IMR-90 (cell line): ENCODE data around the gene CHIT1. TPM values are rescaled to one million over a fixed set of nuclear protein-coding genes. Genes with fewer than 3 reads are reported as not detected.

Experiments
- ATAC-seq: fragments of 200-7000 bp; cut with Tn5 transposase; 2 replicates; pipeline ENCODE4 v1.9.1; 2020; ENCODE audit warnings: low read depth, mild to moderate bottlenecking, moderate library complexity
- BruUV-seq: library from RNA; stranded (reverse); fragments of 400-500 nt; replicated peaks from 2 replicates; lab custom pipeline; 2021; lab: Mats Ljungman, UMichigan
- CTCF ChIA-PET: fragments of 300-600 bp; formaldehyde crosslinking; extraction: SDS; loops from one replicate; lab custom pipeline; 2021; ENCODE audit warnings: antibody characterized with exemption; lab: Yijun Ruan, JAX
- POLR2A ChIA-PET: fragments of 300-600 bp; sonication (Branson Sonifier 250); formaldehyde crosslinking; loops from one replicate; lab custom pipeline; 2022; ENCODE audit warnings: antibody characterized with exemption; ENCODE audit not compliant: unreplicated experiment; lab: Charles Lee
- DNase-seq: peaks from one replicate; pipeline ENCODE4 v3.0.0; 2013
- H2AFZ ChIP-seq: replicated peaks from 2 replicates; pipeline ENCODE3; 2013; ENCODE audit warnings: low read length, mild to moderate bottlenecking; ENCODE audit not compliant: poor library complexity
- H2AK5ac ChIP-seq: 2 replicates; pipeline ENCODE4 v1.6.1; 2013; ENCODE audit warnings: low read depth, low read length, inconsistent platforms
- H2AK9ac ChIP-seq: replicated peaks from 2 replicates; pipeline ENCODE3; 2013; ENCODE audit warnings: mild to moderate bottlenecking, low read depth, low read length, moderate library complexity; ENCODE audit not compliant: poor library complexity
- H2BK120ac ChIP-seq: 2 replicates; pipeline ENCODE4 v1.6.1; 2013; ENCODE audit warnings: low read depth, low read length, inconsistent platforms
- H2BK15ac ChIP-seq: 3 replicates; pipeline ENCODE4 v1.6.1; 2013; ENCODE audit warnings: low read depth, low read length, inconsistent platforms
- H2BK20ac ChIP-seq: 2 replicates; pipeline ENCODE4 v1.6.1; 2013; ENCODE audit warnings: low read depth, mild to moderate bottlenecking, inconsistent platforms, low read length, moderate library complexity
- H2BK5ac ChIP-seq: 2 replicates; pipeline ENCODE4 v1.6.1; 2013; ENCODE audit warnings: mild to moderate bottlenecking, low read depth, low read length, inconsistent platforms; ENCODE audit not compliant: poor library complexity, severe bottlenecking
- H3K14ac ChIP-seq: replicated peaks from 2 replicates; pipeline ENCODE4 v1.6.1; 2013; ENCODE audit warnings: low read depth, low read length, inconsistent platforms
- H3K18ac ChIP-seq: 2 replicates; pipeline ENCODE4 v1.6.1; 2013; ENCODE audit warnings: low read depth, low read length, control low read depth
- H3K23ac ChIP-seq: 2 replicates; pipeline ENCODE4 v1.6.1; 2013; ENCODE audit warnings: low read depth, low read length, inconsistent platforms
- H3K27ac ChIP-seq: 2 replicates; pipeline ENCODE4 v1.5.1; 2013; ENCODE audit warnings: mild to moderate bottlenecking, control low read depth, low read length; ENCODE audit not compliant: insufficient read depth
- H3K27me3 ChIP-seq: 2 replicates; pipeline ENCODE4 v1.6.1; 2013; ENCODE audit warnings: low read length; ENCODE audit not compliant: control insufficient read depth, insufficient read depth
- H3K36me3 ChIP-seq: 2 replicates; pipeline ENCODE4 v1.6.1; 2013; ENCODE audit warnings: low read length, mixed read lengths; ENCODE audit not compliant: control insufficient read depth, insufficient read depth
- H3K4ac ChIP-seq: 2 replicates; pipeline ENCODE4 v1.6.1; 2013; ENCODE audit warnings: low read depth, low read length, inconsistent platforms
- H3K4me1 ChIP-seq: 2 replicates; pipeline ENCODE4 v1.6.1; 2013; ENCODE audit warnings: low read length, mixed read lengths; ENCODE audit not compliant: control insufficient read depth, insufficient read depth
- H3K4me2 ChIP-seq: 2 replicates; pipeline ENCODE4 v1.6.1; 2013; ENCODE audit warnings: low read depth, mild to moderate bottlenecking, control low read depth, low read length, moderate library complexity
- H3K4me3 ChIP-seq: 2 replicates; pipeline ENCODE4 v1.5.1; 2013; ENCODE audit warnings: low read depth, mild to moderate bottlenecking, control low read depth, low read length, moderate library complexity; ENCODE audit not compliant: insufficient read depth
- H3K56ac ChIP-seq: 2 replicates; pipeline ENCODE4 v1.6.1; 2013; ENCODE audit warnings: low read length, inconsistent platforms; ENCODE audit not compliant: insufficient read depth; ENCODE audit errors: extremely low read depth
- H3K79me1 ChIP-seq, 2 experiments: 2 replicates each; pipeline ENCODE4 v1.6.1; 2013; ENCODE audit warnings: low read length in 2 of 2, inconsistent platforms in 1 of 2, low read depth in 1 of 2
- H3K9ac ChIP-seq: 2 replicates; pipeline ENCODE4 v1.6.1; 2013; ENCODE audit warnings: low read depth, low read length, control low read depth
- H3K9me1 ChIP-seq: 2 replicates; pipeline ENCODE4 v1.6.1; 2013; ENCODE audit warnings: low read length, inconsistent platforms; ENCODE audit not compliant: insufficient read depth
- H3K9me3 ChIP-seq: 2 replicates; pipeline ENCODE4 v1.6.1; 2013; ENCODE audit warnings: low read length; ENCODE audit not compliant: control insufficient read depth, insufficient read depth
- H4K20me1 ChIP-seq: 2 replicates; pipeline ENCODE4 v1.6.1; 2013; ENCODE audit warnings: low read length, inconsistent platforms; ENCODE audit not compliant: insufficient read depth
- H4K5ac ChIP-seq: 2 replicates; pipeline ENCODE4 v1.6.1; 2013; ENCODE audit warnings: mild to moderate bottlenecking, low read depth, low read length, control low read depth
- H4K8ac ChIP-seq, 2 experiments: 2 replicates each; pipeline ENCODE4 v1.6.1; 2013; ENCODE audit warnings: low read depth in 2 of 2, low read length in 2 of 2, control low read depth in 1 of 2, inconsistent platforms in 1 of 2
- H4K91ac ChIP-seq: 2 replicates; pipeline ENCODE4 v1.6.1; 2013; ENCODE audit warnings: low read depth, low read length, inconsistent platforms; ENCODE audit not compliant: insufficient read depth
- CEBPB ChIP-seq: IDR thresholded peaks from 2 replicates; pipeline ENCODE4 v1.6.1; 2012; ENCODE audit warnings: low read depth, low read length, improper control_type of control experiment
- CHD1 ChIP-seq: IDR thresholded peaks from 2 replicates; pipeline ENCODE4 v1.6.1; 2012; ENCODE audit warnings: low read depth, low read length, improper control_type of control experiment
- FOS ChIP-seq: fragments of 150-350 bp; IDR thresholded peaks from 2 replicates; pipeline ENCODE4 v1.6.1; 2016; ENCODE audit warnings: low read depth, low read length
- MAFK ChIP-seq: IDR thresholded peaks from 2 replicates; pipeline ENCODE4 v1.6.1; 2012; ENCODE audit warnings: low read depth, low read length, improper control_type of control experiment
- NFE2L2 ChIP-seq: fragments of 150-350 bp; IDR thresholded peaks from 2 replicates; pipeline ENCODE4 v1.6.1; 2016; ENCODE audit warnings: low read depth, mild to moderate bottlenecking, low read length
- RAD21 ChIP-seq: IDR thresholded peaks from 2 replicates; pipeline ENCODE4 v1.6.1; 2012; ENCODE audit warnings: low read length, improper control_type of control experiment
- RCOR1 ChIP-seq: IDR thresholded peaks from 2 replicates; pipeline ENCODE4 v1.6.1; 2012; ENCODE audit warnings: mild to moderate bottlenecking, low read length, improper control_type of control experiment; ENCODE audit not compliant: insufficient replicate concordance
- RFX5 ChIP-seq: IDR thresholded peaks from 2 replicates; pipeline ENCODE4 v1.8.0; 2012; ENCODE audit warnings: low read depth, mild to moderate bottlenecking, low read length, moderate library complexity
- SMC3 ChIP-seq: fragments of 150-350 bp; IDR thresholded peaks from 2 replicates; pipeline ENCODE4 v1.6.1; 2016; ENCODE audit warnings: low read depth, mild to moderate bottlenecking, antibody characterized with exemption, low read length, moderate library complexity
- WGBS, 2 experiments: methylation state at CpG; one replicate each; pipeline versions ENCODE4 v1.1.5 to v1.1.7; 2013; ENCODE audit warnings: missing lambda C conversion rate in 2 of 2; ENCODE audit not compliant: insufficient read length in 1 of 2; ENCODE audit errors: extremely low coverage in 2 of 2; 5-methylcytosine and 5-hydroxymethylcytosine counted together
- dilution Hi-C: fragments of 300-500 bp; cut with HindIII; formaldehyde crosslinking; loops from one replicate; pipeline ENCODE4 v1.14.3; 2018; ENCODE audit warnings: low sequenced_read_pairs; ENCODE audit not compliant: unreplicated experiment
- in situ Hi-C: fragments of 300-500 bp; cut with MboI; formaldehyde crosslinking; loops from 3 replicates; pipeline ENCODE4 v1.14.3; 2019; ENCODE audit warnings: low sequenced_read_pairs, inconsistent platforms, mixed read lengths
- intact Hi-C: fragments of 100-400 bp; cut with micrococcal nuclease; formaldehyde crosslinking; loops from 2 replicates; pipeline ENCODE4 v1.10.0; 2022
- polyA plus RNA-seq, 3 experiments: library from polyadenylated mRNA; depleted of rRNA; stranded (reverse); fragments of >200 nt; gene quantifications; 2 replicates each; pipeline ENCODE4 v1.2.3, GENCODE V29; 2012; ENCODE audit warnings: low replicate concordance in 1 of 3
- total RNA-seq: library from RNA; depleted of rRNA; stranded (reverse); fragments of >200 nt; gene quantifications from 2 replicates; pipeline ENCODE4 v1.2.3, GENCODE V29; 2012
- TF ChIP-seq, protein P1 (sequence below): fragments of 150-350 bp; IDR thresholded peaks from 2 replicates; pipeline ENCODE4 v1.6.1; 2017; ENCODE audit warnings: mild to moderate bottlenecking, antibody characterized with exemption, low read length, low read depth
- TF ChIP-seq, protein P2 (sequence below): conservative IDR thresholded peaks from 2 replicates; pipeline ENCODE4 v1.5.1; 2012; ENCODE audit warnings: mild to moderate bottlenecking, low read depth, low read length, improper control_type of control experiment

CHIT1 gene
- total and polyA plus RNA-seq, 2 of the 4 experiments (the other 2 are of a cell fraction), result not detected

DNA sequence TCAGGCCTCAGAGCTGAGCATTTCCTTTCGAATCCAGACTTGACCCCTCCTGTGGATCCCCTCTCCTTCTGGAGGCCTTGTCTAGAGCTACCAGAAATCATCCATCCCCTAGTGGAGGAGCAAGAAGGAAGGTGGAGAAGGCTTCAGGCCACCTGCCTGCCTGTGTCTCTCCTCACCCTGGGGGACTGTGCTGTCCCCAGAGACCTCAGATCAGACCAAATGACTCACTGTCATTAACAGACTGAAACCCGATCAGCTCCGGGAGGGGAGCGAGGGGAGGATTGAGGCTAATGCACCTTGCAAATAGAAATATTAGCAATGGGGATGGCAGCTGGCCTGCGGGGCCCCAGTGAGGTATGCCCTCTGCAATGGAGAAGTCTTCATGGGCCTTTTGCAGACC lies 55.9 kb downstream of the CHIT1 start:
- ChIA-PET POLR2A (no interaction called here), CTCF (interaction anchor here (2.3 to 2.9 kb wide), 2 partner anchors 56 to 134 kb away, joined by 6 to 20 read pairs; no protein-coding TSS in a partner anchor)
- Histone ChIP-seq H2BK20ac (no peak overlapping the region), H2AFZ (no peak overlapping the region), H3K9me1 (peaks cover 15% of the 10 kb centered on the region; the same call in 1 of the 2 replicates), H2AK9ac (no peak overlapping the region), H4K8ac (no peak overlapping the region), H3K36me3 (no peaks in the 10 kb centered on the region), H3K27me3 (peaks cover 2% of the 10 kb centered on the region; the same call in 1 of the 2 replicates), H3K14ac (no peak overlapping the region), H2BK15ac (no peak overlapping the region), H2BK120ac (no peak overlapping the region), H3K4me2 (no peak overlapping the region), H3K27ac (no peak overlapping the region), H3K23ac (no peak overlapping the region), H4K5ac (no peak overlapping the region), H3K4ac (no peak overlapping the region), H3K4me3 (no peak overlapping the region), H3K9ac (no peak overlapping the region), H2BK5ac (no peak overlapping the region), H3K4me1 (peaks cover 22% of the 10 kb centered on the region), H4K91ac (no peak overlapping the region), H3K9me3 (no peaks in the 10 kb centered on the region), H3K56ac (no peak overlapping the region), H3K79me1 (no peaks in the 10 kb centered on the region), H2AK5ac (no peak overlapping the region), H3K18ac (no peak overlapping the region), H4K20me1 (no peaks in the 10 kb centered on the region)
- WGBS, 2 experiments, result no CpG with 5 or more reads among the region's 5 CpGs
- no peak for TF ChIP-seq RAD21
- TF ChIP-seq RFX5, result no peak
- TF ChIP-seq, protein P1, sequence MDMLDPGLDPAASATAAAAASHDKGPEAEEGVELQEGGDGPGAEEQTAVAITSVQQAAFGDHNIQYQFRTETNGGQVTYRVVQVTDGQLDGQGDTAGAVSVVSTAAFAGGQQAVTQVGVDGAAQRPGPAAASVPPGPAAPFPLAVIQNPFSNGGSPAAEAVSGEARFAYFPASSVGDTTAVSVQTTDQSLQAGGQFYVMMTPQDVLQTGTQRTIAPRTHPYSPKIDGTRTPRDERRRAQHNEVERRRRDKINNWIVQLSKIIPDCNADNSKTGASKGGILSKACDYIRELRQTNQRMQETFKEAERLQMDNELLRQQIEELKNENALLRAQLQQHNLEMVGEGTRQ, result no peak
- no peak for TF ChIP-seq NFE2L2
- TF ChIP-seq CEBPB, result no peak
- no peak for TF ChIP-seq MAFK
- no peak for TF ChIP-seq SMC3
- TF ChIP-seq CHD1, result no peak
- TF ChIP-seq, protein P2, sequence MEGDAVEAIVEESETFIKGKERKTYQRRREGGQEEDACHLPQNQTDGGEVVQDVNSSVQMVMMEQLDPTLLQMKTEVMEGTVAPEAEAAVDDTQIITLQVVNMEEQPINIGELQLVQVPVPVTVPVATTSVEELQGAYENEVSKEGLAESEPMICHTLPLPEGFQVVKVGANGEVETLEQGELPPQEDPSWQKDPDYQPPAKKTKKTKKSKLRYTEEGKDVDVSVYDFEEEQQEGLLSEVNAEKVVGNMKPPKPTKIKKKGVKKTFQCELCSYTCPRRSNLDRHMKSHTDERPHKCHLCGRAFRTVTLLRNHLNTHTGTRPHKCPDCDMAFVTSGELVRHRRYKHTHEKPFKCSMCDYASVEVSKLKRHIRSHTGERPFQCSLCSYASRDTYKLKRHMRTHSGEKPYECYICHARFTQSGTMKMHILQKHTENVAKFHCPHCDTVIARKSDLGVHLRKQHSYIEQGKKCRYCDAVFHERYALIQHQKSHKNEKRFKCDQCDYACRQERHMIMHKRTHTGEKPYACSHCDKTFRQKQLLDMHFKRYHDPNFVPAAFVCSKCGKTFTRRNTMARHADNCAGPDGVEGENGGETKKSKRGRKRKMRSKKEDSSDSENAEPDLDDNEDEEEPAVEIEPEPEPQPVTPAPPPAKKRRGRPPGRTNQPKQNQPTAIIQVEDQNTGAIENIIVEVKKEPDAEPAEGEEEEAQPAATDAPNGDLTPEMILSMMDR, result no peak
- no peak for TF ChIP-seq RCOR1
- no peak for TF ChIP-seq FOS
- dilution Hi-C loops, result no loop called here
- DNase-seq, result no peak
- ATAC-seq, result no peak
- in situ Hi-C loops, result no loop called here
- intact Hi-C loops, result no loop called here
- no TSS peak for BruUV-seq
